Glutamatergic neuron (in vitro differentiated cells): Measurements from ENCODE around the gene EDC3. TPM values are rescaled to one million over a fixed set of nuclear protein-coding genes. Genes with fewer than 3 reads are reported as not detected.
"Not testable (repeated sequence)": the region's sequence is repeated elsewhere in the genome, so short reads cannot be mapped to it uniquely, and the experiment has no call there.

ENCODE experiments used
- DNase-seq: peaks from one replicate; pipeline ENCODE4 v3.0.0; 2022
- H3K27ac Mint-ChIP-seq: one replicate; pipeline ENCODE4 v1.8.0; 2020; ENCODE audit warnings: mild to moderate bottlenecking, mixed read lengths, inconsistent platforms; ENCODE audit not compliant: unreplicated experiment
- H3K27me3 Mint-ChIP-seq: one replicate; pipeline ENCODE4 v1.8.0; 2020; ENCODE audit warnings: mild to moderate bottlenecking, moderate library complexity, mixed read lengths, inconsistent platforms; ENCODE audit not compliant: unreplicated experiment
- H3K36me3 Mint-ChIP-seq: one replicate; pipeline ENCODE4 v1.8.0; 2020; ENCODE audit warnings: mild to moderate bottlenecking, mixed read lengths, inconsistent platforms; ENCODE audit not compliant: unreplicated experiment
- H3K4me1 Mint-ChIP-seq: one replicate; pipeline ENCODE4 v1.8.0; 2020; ENCODE audit warnings: mild to moderate bottlenecking, low read depth, mixed read lengths, inconsistent platforms; ENCODE audit not compliant: unreplicated experiment
- H3K4me3 Mint-ChIP-seq: one replicate; pipeline ENCODE4 v1.8.0; 2020; ENCODE audit warnings: mild to moderate bottlenecking, mixed read lengths, inconsistent platforms; ENCODE audit not compliant: unreplicated experiment
- H3K9me3 Mint-ChIP-seq: one replicate; pipeline ENCODE4 v1.8.0; 2020; ENCODE audit warnings: mild to moderate bottlenecking, moderate library complexity, mixed read lengths, inconsistent platforms; ENCODE audit not compliant: unreplicated experiment
- total RNA-seq: library from RNA; stranded (reverse); fragmentation: NEBNext Ultra II Directional; extraction: Animal tissue kit (Norgen Biotek cat#: 25700); gene quantifications from one replicate; pipeline ENCODE4 v1.2.1, GENCODE V29; 2021; ENCODE audit not compliant: unreplicated experiment
- TF ChIP-seq, protein P1 (sequence below): fragments of 200-600 bp; sonication (generic); IDR thresholded peaks from one replicate; pipeline ENCODE4 v1.5.0; 2021; ENCODE audit not compliant: partially characterized antibody, unreplicated experiment

The EDC3 gene
- total RNA-seq, 1 donor from 2014 or later, result 66.0 TPM

DNA sequence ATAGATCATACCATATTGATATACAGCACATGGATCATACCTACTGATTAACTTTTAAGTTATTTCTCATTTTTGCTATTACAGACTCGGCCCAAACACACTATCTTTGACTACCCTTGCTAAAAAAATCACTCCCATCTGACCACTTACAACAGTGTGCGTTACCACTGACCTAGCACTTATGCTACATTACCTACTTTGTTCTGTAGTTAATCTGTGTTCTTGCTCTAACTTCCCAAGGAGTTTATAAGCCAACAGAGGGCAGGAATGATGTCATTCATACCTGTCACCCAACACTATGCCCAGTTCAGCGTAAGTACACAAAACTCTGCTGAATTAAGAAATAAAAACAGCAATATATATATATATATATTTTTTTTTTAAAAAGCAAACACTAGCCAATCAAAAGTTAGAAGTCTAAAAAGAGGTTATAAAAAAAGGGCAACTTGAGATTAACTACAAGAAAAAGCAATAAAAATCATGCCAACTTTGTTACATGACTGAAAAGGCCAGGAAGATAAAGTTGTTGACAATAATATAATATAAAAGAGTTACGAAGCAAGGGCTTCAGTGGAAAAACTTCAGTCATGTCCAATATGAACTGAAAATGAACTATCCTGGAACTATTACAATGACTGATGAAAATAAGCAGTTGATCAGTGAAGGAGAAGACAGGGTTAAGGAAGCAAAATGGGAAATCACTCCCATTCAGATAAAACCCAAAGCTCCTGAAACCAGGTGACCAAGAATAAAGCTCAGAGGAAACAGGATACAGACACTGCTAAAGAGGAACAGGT, 33.6 kb downstream of the EDC3 start:
- H3K36me3 Mint-ChIP-seq, result no peaks in the 10 kb centered on the region
- TF ChIP-seq, protein P1, sequence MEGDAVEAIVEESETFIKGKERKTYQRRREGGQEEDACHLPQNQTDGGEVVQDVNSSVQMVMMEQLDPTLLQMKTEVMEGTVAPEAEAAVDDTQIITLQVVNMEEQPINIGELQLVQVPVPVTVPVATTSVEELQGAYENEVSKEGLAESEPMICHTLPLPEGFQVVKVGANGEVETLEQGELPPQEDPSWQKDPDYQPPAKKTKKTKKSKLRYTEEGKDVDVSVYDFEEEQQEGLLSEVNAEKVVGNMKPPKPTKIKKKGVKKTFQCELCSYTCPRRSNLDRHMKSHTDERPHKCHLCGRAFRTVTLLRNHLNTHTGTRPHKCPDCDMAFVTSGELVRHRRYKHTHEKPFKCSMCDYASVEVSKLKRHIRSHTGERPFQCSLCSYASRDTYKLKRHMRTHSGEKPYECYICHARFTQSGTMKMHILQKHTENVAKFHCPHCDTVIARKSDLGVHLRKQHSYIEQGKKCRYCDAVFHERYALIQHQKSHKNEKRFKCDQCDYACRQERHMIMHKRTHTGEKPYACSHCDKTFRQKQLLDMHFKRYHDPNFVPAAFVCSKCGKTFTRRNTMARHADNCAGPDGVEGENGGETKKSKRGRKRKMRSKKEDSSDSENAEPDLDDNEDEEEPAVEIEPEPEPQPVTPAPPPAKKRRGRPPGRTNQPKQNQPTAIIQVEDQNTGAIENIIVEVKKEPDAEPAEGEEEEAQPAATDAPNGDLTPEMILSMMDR, result no peak
- H3K27me3 Mint-ChIP-seq, result peaks cover 2% of the 10 kb centered on the region
- H3K9me3 Mint-ChIP-seq, result no peaks in the 10 kb centered on the region
- DNase-seq, result no peak
- peaks cover 17% of the 10 kb centered on the region for H3K4me1 Mint-ChIP-seq
- no peak overlapping the region for H3K4me3 Mint-ChIP-seq
- H3K27ac Mint-ChIP-seq, result no peak overlapping the region

DNA sequence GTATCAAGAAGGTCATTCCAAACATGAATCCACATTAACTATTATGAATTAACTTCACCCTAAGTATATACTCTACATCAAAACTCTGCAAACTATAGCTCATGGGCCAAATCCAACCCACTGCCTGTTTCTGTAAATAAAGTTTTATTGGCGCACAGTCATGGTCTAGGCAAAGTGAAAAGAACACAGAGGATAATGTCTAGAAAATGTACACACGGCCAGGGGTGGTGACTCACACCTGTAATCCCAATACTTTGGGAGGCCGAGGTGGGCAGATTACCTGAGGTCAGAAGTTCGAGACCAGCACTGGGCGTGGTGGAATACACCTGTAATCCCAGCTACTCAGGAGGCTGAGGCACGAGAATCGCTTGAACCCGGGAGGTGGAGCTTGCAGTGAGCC, 34.5 kb downstream of the EDC3 start:
- H3K9me3 Mint-ChIP-seq, H3K27me3 Mint-ChIP-seq, H3K4me3 Mint-ChIP-seq, H3K27ac Mint-ChIP-seq, H3K36me3 Mint-ChIP-seq, DNase-seq: not testable (repeated sequence)
- H3K4me1 Mint-ChIP-seq, result peaks cover 27% of the 10 kb centered on the region

DNA sequence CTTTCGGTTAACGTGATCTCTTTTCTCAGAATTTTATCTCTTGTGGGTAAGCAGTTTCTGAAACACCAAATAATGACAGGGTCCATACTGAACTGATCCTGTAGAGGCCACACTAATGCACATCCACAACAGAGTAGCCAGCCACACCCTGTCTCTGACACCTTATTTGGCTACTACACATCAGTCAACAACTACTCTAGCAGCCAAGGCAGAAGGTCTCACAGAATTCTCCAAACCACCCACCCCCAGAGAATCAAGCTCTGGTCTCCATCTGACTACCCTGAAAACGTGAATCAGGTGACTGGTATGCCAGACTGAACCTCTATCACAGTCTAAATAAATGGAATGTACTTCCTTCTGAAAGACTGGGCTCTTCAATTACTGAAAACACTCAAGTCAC, 38.0 kb downstream of the EDC3 start:
- peaks cover 8% of the 10 kb centered on the region for H3K9me3 Mint-ChIP-seq
- H3K4me3 Mint-ChIP-seq, result peak overlapping the region; percentile 80
- peaks cover 50% of the 10 kb centered on the region for H3K4me1 Mint-ChIP-seq
- H3K27me3 Mint-ChIP-seq, result peaks cover 11% of the 10 kb centered on the region
- no peaks in the 10 kb centered on the region for H3K36me3 Mint-ChIP-seq
- H3K27ac Mint-ChIP-seq, result peak overlapping the region; percentile 99
- DNase-seq, result no peak
- TF ChIP-seq, protein P1, result no peak

DNA sequence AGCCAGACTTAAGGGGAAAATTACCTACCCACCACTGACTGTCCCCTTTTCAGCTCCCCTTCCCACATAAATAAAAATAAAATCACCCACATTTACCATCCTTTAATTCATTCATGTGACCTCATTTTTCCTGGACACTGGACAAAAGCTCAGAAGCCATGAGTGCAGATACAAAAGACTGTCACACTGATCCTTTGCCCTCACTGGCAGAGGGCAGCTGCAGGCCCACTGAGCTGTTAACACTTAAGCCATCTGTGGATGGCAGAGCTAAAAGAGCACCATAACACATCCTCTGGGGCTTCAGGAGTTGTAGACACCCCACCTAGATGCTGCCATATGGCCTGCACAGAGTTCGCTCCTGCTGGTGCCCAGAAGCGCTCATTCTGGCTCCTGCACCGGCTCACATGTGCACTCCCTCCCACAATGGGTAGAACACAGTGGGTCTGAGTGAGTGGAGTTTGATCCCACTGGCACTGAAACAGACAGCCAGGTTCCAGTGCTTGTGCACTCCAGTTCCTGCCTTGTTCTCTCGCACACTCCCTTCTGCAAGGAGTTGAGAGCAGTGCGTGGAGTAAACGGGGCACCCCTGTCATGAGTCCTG, 38.8 kb downstream of the EDC3 start:
- Mint-ChIP-seq H3K9me3 (peaks cover 8% of the 10 kb centered on the region), H3K27ac (peak overlapping the region; percentile 99), H3K4me3 (peak overlapping the region; percentile 80), H3K4me1 (peaks cover 50% of the 10 kb centered on the region), H3K36me3 (no peaks in the 10 kb centered on the region), H3K27me3 (peaks cover 11% of the 10 kb centered on the region)
- peak; percentile 54 for DNase-seq
- TF ChIP-seq, protein P1, result no peak

DNA sequence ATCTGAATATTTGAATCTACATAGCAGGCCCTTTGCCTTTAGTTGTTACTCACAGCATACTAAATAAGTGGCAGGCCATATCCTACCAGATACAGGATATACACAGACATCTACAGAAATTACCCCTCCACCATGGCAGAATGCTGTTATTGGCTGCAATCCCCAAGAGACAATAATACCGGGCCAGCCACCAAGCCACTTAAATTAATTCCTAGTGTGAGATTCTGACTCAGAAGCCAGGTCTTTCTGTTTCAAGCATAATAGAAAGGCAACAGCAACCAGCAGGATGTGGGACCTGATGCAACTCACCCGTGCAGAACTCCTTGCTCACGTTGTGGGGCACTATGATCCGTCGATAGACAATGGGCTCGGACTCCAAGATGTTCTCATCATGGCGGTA, 40.4 kb downstream of the EDC3 start:
- Mint-ChIP-seq H3K4me3 (peak overlapping the region; percentile 52), H3K9me3 (peaks cover 11% of the 10 kb centered on the region), H3K27ac (peak overlapping the region; percentile 99), H3K36me3 (no peaks in the 10 kb centered on the region), H3K4me1 (peaks cover 59% of the 10 kb centered on the region), H3K27me3 (peaks cover 11% of the 10 kb centered on the region)
- TF ChIP-seq, protein P1, result no peak
- no peak for DNase-seq
